ENCODE results near the gene PPP1R15B. TPM values are rescaled to one million over a fixed set of nuclear protein-coding genes. Genes with fewer than 3 reads are reported as not detected.

Gene PPP1R15B
- total and polyA plus RNA-seq, 2 donors from 2014 or later, result 12.3 to 41.6 TPM

DNA sequence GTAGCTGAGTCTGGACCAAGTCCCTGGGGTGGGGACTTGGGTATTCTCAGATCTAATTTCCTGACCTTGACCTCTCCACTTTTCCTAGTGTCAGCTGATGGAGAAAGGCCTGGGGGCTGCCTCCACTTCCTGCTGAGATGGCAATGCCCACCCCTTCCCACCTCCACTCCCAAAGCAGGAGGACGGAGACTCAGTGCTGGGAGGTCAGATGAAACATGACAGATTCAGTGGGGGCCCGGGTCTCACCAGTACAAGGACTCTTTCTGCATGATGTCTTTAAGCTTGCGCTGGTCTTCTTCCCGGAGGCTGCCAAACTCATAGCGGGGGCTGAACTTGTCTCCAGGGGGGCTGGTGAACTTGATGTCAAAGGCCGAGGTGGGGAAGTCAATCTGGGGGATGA, 35.6 kb upstream of the PPP1R15B start:
- DNase-seq, result peak in 2 of 5 donors; percentile 55 to 58
- Histone ChIP-seq H3K9ac (ENCODE audit: low read length in 3 of 3) (no peak overlapping the region), H3K9me3 (ENCODE audit: control insufficient read depth in 2 of 3, insufficient read depth in 1 of 3, low read length in 3 of 3) (no peaks in the 10 kb centered on the region), H3K4me1 (ENCODE audit: control insufficient read depth in 2 of 3, insufficient read depth in 2 of 3, low read depth in 1 of 3, low read length in 3 of 3) (peaks cover 0 to 21% (median 9%) of the 10 kb centered on the region in 3 donors), H3K27me3 (ENCODE audit: control insufficient read depth, insufficient read depth, low read length) (no peaks in the 10 kb centered on the region), H3K36me3 (ENCODE audit: control insufficient read depth in 2 of 3, insufficient read depth in 3 of 3, low read length in 3 of 3) (peaks cover 5 to 15% (median 10%) of the 10 kb centered on the region in 3 donors), H3K27ac (ENCODE audit: low read depth in 2 of 2, low read length in 2 of 2) (no peak overlapping the region), H3K4me3 (ENCODE audit: low read length in 3 of 3) (no peak overlapping the region)
- FAIRE-seq, result no peak
- TF ChIP-seq, protein P1, sequence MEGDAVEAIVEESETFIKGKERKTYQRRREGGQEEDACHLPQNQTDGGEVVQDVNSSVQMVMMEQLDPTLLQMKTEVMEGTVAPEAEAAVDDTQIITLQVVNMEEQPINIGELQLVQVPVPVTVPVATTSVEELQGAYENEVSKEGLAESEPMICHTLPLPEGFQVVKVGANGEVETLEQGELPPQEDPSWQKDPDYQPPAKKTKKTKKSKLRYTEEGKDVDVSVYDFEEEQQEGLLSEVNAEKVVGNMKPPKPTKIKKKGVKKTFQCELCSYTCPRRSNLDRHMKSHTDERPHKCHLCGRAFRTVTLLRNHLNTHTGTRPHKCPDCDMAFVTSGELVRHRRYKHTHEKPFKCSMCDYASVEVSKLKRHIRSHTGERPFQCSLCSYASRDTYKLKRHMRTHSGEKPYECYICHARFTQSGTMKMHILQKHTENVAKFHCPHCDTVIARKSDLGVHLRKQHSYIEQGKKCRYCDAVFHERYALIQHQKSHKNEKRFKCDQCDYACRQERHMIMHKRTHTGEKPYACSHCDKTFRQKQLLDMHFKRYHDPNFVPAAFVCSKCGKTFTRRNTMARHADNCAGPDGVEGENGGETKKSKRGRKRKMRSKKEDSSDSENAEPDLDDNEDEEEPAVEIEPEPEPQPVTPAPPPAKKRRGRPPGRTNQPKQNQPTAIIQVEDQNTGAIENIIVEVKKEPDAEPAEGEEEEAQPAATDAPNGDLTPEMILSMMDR (IDR thresholded peaks at IDR 0.05; ENCODE audit: borderline replicate concordance, extremely low read depth, insufficient read depth), result no peak
- intact Hi-C loops (cut with DNase I), result loop anchor here (5.0 kb wide), 1 partner anchor 50 kb away; no protein-coding TSS in a partner anchor

- Histone ChIP-seq H3K27me3 (ENCODE audit: control insufficient read depth, insufficient read depth, low read length) (no peaks in the 10 kb centered on the region), H3K36me3 (ENCODE audit: control insufficient read depth in 2 of 3, insufficient read depth in 3 of 3, low read length in 3 of 3) (peaks cover 5 to 20% (median 10%) of the 10 kb centered on the region in 3 donors), H3K4me3 (ENCODE audit: low read length in 3 of 3) (no peak overlapping the region), H3K27ac (ENCODE audit: low read depth in 2 of 2, low read length in 2 of 2) (no peak overlapping the region), H3K9ac (ENCODE audit: low read length in 3 of 3) (no peak overlapping the region), H3K4me1 (ENCODE audit: control insufficient read depth in 2 of 3, insufficient read depth in 2 of 3, low read depth in 1 of 3, low read length in 3 of 3) (peaks cover 0 to 23% (median 7%) of the 10 kb centered on the region in 3 donors), H3K9me3 (ENCODE audit: control insufficient read depth in 2 of 3, insufficient read depth in 1 of 3, low read length in 3 of 3) (no peaks in the 10 kb centered on the region)
- TF ChIP-seq, protein P1 (IDR thresholded peaks at IDR 0.05; ENCODE audit: borderline replicate concordance, extremely low read depth, insufficient read depth), result peak; percentile 66
- intact Hi-C loops (cut with DNase I), result loop anchor here (5.0 kb wide), 1 partner anchor 51 kb away; no protein-coding TSS in a partner anchor
- DNase-seq, result peak; percentile 83 to 95 (median 92)
- FAIRE-seq, result no peak
These were observed 34.9 kb upstream of the PPP1R15B start for GRCh38 chr1:204446413-204447111.

DNA sequence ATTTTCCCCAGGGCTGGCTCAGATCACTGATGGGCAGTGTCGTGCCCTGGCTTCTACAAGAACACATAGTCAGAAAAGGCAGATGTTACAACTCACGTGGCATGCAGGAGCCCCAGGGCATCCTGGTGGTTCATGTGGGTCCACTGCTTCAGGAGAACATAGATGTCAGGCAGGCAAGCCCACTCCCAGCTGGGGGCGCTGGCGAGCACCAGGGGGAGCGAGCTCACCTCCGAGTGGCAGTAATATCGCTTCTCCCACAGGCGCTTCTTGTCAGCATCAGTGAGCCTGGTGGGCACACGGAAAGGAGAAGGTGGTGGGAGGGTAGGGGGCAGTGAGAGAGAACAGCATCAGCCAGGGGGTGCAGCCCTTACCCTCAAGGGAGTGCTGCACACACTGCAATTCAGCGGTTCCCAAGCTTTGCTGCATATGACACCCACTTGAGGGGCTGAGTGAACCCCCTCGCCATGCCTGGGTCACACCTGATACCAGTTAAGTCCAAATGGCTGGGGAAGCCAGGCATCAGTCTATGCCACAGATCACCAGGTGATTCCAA, 34.3 kb upstream of the PPP1R15B start:
- Histone ChIP-seq H3K27me3 (ENCODE audit: control insufficient read depth, insufficient read depth, low read length) (no peaks in the 10 kb centered on the region), H3K36me3 (ENCODE audit: control insufficient read depth in 2 of 3, insufficient read depth in 3 of 3, low read length in 3 of 3) (peaks cover 5 to 17% (median 10%) of the 10 kb centered on the region in 3 donors), H3K4me3 (ENCODE audit: low read length in 3 of 3) (no peak overlapping the region), H3K9ac (ENCODE audit: low read length in 3 of 3) (no peak overlapping the region), H3K27ac (ENCODE audit: low read depth in 2 of 2, low read length in 2 of 2) (no peak overlapping the region), H3K9me3 (ENCODE audit: control insufficient read depth in 2 of 3, insufficient read depth in 1 of 3, low read length in 3 of 3) (no peaks in the 10 kb centered on the region), H3K4me1 (ENCODE audit: control insufficient read depth in 2 of 3, insufficient read depth in 2 of 3, low read depth in 1 of 3, low read length in 3 of 3) (peaks cover 0 to 22% (median 7%) of the 10 kb centered on the region in 3 donors)
- DNase-seq, result peak in 3 of 5 donors; percentile 39 to 71 (median 70)
- intact Hi-C loops (cut with DNase I), result loop anchor here (5.0 kb wide), 1 partner anchor 51 kb away; no protein-coding TSS in a partner anchor
- no peak for FAIRE-seq
- TF ChIP-seq, protein P1 (IDR thresholded peaks at IDR 0.05; ENCODE audit: borderline replicate concordance, extremely low read depth, insufficient read depth), result no peak

Measured in kidney (tissue), 14 donors.